Measurements from ENCODE around the gene PANK2.
"Not testable (repeated sequence)": the region's sequence is repeated elsewhere in the genome, so short reads cannot be mapped to it uniquely, and the experiment has no call there.

Gene PANK2

DNA sequence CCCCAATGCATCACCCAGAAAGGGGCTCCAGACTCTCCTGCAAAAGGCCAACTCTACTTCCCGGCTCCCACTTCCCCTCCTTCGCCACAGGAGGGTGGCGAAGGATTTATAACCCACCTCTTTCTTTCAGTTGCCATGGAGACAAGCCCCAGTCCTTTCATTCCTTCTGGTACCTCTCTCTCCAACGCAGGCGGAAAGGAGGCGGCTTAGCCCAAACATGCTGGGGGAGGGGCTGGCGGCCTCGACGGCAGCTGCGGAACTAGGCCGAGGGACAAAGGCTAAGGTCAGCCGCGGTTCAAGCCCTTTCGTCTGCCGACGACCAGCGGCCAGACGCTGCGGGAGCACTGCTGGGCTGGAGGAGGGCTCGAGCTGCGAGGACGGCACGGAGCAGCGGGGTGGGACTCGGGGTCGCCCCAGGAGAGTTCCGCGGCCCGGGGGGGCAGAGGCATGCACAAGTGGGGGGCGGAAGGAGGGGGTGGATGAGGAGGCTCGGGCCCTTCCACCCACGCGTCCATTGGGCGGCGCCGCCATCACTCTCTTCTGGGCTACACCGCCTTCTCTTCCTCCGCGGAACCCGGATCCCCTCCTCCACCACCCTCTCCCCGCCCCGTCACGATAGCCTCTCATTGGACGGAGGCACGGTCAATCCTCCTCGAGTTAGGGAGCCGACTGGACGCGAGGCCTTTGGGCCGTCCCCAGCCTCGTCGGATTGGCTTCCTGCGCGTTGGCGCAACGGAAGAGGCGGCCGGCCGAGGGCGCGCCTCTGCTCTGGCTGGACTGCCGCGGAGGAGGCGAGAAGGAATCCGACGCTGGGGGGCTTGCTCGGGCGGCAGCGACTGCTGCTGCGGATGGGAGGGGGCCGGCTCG is at the start of gene PANK2:
TSS of gene PANK2 (plus strand) at position 766 of the 867 bp plus-strand sequence.
- peak; percentile 100 for DNase-seq

- DNase-seq = not testable (repeated sequence)
These were observed 49.0 kb upstream of the PANK2 start for GRCh38 chr20:3840201-3840600.

- no peak for DNase-seq
These were observed 46.7 kb upstream of the PANK2 start for GRCh38 chr20:3842348-3842930.

DNA sequence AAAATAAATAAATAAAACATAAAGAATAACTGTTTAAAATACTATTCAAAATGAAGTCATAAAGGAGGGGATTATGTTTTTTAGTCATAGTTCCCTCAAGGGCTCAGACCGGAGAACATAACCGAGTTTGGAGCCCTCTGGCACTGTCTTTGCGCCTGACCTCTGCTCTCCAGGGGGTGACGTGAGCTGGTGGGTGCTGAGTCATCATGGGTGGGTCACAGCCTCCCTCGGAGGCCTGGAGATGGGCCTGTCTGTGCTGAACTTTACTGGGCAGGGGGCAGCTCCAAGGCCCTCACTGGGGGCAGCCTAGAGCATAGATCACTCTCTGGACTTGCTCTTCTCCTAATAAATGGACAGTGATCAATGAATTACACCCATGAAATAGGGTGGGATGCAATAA is 45.7 kb upstream of the PANK2 start:
- peak; percentile 43 for DNase-seq

- DNase-seq = not testable (repeated sequence)
These were observed 45.1 kb upstream of the PANK2 start for GRCh38 chr20:3843990-3844619.

DNA sequence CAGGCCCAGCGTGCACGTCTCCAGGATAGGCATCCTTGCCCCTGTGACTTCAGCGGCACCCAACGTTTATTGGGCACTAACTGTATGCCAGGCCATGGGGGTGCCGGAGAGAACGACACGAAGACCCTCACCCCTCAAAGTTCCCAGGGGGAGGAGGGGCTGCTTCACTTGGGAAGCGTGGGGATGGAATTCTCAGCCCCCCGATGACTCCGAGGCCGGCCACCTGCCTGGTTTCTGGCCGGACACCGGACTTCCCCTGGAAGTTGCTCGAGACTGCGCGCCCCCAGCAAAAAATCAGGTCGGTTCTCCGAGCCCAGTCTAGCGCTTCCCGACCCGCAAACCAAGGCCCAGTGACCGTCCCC is 42.8 kb upstream of the PANK2 start:
- no peak for DNase-seq

DNA sequence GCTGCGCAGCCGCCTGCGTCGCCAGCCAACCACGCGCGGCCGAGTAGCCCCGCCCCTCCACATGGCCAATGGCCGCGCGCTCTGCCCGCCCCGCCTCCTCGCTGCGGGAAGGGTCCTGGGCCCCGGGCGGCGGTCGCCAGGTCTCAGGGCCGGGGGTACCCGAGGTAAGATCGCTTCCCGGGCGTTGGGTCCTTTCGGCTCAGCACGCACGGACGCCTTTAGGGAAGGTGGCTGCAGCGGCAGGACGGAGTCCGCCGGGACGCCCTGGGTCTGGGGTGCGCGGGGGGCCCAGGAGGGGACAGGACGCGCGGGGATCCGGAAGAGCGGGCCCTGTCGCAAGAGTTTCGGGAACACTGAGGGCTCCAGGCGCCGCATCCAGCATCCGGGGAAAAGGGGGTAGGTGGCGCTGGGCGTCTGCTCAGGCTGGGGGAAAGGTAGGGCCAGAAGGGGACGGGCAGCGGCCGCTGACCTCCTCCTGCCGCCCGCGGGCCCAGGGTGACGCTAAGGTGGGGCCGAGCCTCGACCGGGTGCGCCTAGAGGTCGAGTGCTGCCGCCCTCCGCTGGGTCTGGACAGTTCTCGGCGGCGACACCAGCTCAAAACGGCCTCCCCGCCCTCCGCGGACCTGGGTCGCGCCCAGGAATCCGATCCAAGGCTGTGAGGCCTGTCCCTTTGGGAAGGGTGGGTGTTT is 42.3 kb upstream of the PANK2 start, which contains the start of gene MAVS:
TSS of gene MAVS (plus strand) at position 95 of the 689 bp plus-strand sequence. CDS start 7,791 bp downstream, outside the sequence.
- DNase-seq = peak; percentile 79

- DNase-seq = no peak
These were observed 41.7 kb upstream of the PANK2 start for GRCh38 chr20:3847429-3847940.

DNA sequence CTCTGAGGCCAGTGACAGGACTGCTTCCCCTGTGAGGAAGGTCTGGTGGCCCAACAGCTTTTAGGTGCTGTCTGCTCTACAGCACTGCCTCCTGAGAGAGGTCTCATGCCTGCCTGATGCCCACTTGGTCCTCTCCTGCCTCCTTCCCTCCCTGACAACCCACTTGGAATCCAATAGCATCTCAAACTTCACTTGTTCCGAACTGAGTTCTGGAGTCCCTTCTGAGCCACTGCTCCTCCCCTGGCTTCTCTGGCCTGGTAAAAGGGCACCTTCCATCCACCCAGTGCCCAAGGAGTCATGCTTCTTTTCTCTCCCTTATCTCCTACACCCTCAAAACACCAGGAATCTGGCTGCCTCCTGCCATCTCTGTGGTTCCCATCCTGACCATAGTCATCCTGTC is 40.6 kb upstream of the PANK2 start:
- DNase-seq = no peak

DNA sequence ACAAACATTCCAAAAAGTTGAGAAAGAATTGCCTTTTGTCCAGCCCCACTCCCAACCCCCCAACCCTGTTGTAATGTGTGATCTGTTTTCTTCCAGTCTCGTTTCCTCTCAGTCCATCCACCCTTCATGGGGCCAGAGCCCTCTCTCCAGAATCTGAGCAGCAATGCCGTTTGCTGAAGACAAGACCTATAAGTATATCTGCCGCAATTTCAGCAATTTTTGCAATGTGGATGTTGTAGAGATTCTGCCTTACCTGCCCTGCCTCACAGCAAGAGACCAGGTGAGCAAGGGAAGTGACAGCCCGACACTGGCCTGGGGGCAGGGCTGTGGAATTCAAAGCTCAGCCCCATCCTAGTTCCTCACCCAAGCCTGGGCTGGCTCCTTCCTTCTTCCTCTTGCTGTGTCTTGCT is 34.7 kb upstream of the PANK2 start:
- no peak for DNase-seq

- DNase-seq = no peak
These were observed 31.8 kb upstream of the PANK2 start for GRCh38 chr20:3857405-3857804.

DNA sequence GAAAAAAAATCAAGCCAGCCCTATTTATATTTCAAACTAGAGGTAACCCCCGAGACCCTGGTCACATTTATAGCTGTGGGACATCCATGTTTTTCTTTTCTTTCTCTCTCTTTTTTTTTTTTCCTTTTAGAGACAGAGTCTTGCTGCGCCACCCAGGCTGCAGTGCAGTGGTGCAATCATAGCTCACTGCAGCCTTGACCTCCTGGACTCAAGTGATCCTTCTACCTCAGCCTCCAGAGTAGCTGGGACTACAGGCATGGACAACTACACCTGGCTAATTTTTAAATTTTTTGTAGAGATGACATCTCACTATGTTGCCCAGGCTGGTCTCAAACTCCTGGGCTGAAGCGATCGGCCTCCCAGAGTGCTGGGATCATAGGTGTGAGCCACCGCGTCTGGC is 30.5 kb upstream of the PANK2 start:
- no peak for DNase-seq

- DNase-seq = no peak
These were observed 28.0 kb upstream of the PANK2 start for GRCh38 chr20:3861191-3861590.

GRCh38 chr20:3862333-3862732 is 26.9 kb upstream of the PANK2 start:
- DNase-seq = no peak

DNA sequence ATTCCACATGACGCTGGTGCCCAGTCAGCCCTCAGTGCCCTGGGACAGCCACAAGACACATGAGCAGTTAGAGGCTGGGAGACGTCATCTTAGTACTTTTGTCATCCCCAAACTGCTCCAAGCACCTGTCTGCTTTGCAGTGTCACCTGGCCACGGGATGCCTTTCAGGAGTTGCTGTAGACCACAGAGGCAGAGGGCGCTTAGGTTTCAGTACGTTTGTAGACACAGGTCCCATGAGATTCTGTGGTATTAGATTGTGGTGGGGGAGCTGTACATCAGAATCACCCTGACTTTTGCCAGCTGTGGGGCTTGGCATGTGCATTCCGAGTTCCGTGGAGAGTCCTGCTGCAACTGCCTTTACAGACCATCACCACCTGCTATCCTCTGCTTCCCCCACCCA is 25.9 kb upstream of the PANK2 start:
- DNase-seq = no peak

DNA sequence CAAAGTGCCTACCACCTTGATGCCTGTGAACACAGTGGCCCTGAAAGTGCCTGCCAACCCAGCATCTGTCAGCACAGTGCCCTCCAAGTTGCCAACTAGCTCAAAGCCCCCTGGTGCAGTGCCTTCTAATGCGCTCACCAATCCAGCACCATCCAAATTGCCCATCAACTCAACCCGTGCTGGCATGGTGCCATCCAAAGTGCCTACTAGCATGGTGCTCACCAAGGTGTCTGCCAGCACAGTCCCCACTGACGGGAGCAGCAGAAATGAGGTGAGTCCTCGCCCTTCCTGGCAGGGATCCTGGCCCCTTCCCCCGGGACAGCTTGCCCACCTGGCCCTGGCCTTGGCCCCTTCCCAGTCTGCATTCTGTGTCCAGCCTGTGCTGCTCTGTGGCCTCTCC is 24.7 kb upstream of the PANK2 start:
- DNase-seq = no peak

DNA sequence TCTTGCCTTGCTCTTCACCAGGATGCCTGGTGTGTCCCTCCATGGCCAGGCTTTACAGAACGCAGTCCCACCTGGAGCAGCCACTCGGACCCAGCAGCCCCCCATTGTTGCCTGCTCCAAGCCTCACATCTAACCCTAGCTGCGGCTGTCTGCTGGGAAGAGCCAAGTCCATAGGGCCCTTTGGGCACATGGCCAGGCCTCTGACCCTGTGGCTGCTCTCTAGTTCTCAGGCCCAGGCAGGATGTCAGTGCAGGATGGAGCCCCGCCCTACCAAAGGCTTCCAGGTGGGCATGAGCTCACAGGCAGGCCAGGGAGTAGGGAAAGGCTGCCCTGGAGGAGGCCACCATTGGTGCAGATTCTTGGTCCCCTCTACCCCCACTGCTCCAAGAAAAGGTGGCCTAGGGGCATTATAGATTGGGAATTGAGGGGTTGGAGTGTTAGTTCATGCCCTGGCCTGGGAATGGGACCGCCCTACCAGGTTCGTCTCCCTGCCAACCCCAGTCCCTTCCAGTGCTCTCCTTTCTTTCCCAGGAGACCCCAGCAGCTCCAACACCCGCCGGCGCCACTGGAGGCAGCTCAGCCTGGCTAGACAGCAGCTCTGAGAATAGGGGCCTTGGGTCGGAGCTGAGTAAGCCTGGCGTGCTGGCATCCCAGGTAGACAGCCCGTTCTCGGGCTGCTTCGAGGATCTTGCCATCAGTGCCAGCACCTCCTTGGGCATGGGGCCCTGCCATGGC is 23.9 kb upstream of the PANK2 start:
- no peak for DNase-seq

- no peak for DNase-seq
These were observed 23.2 kb upstream of the PANK2 start for GRCh38 chr20:3865887-3866407.

DNA sequence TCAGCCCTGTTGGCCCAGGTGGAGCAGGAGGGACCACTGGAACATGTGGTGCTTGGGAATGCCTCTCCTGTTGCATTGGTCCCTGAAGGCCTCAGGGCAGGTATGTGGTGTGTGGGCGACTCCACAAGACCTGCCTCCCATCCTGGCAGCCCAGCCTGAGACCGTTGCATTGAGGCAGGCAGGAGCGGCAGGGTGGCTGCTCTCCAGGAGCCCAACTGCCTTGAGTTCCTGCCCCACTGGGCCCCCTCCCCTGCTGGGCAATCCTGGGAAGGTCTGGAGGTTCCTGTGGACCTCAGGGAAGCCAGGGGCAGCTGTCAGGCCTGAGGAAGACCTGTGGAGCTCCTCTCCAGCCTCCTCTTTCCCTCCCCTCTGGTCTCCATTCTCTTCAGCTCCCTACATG is 22.7 kb upstream of the PANK2 start:
- DNase-seq = no peak

DNA sequence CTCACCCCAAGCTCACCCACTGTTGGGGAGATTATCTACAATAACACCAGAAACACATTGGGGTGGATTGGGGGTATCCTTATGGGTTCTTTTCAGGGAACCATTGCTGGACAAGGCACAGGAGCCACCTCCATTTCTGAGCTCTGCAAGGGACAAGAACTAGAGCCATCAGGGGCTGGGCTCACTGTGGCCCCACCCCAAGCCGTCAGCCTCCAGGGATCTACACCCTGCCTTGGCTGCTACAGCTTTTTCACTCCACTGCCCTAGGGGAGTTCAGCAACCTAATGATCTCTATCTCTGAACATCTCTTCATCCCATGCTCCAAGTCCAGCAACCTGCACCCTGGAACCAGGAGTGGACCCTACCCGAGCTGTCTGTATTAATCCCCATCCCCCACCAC is 21.4 kb upstream of the PANK2 start:
- no peak for DNase-seq

- DNase-seq = no peak
These were observed 19.1 kb upstream of the PANK2 start for GRCh38 chr20:3869839-3870634.
